ENCODE measurements around the gene TSC1.

TSC1 gene

GRCh38 chr9:132909311-132909710, 35.1 kb downstream of the TSC1 start:
- Histone ChIP-seq H3K9ac (ENCODE audit: low read length) (no peak overlapping the region), H3K27me3 (replicated peaks; ENCODE audit: insufficient read depth, low read length) (no peaks in the 10 kb centered on the region), H3F3A (ENCODE audit: insufficient read depth, low read length) (no peaks in the 10 kb centered on the region; the same call in 1 of the 2 replicates), H3K27ac (ENCODE audit: low read length) (no peak overlapping the region), H3K9me3 (replicated peaks; ENCODE audit: insufficient read depth, low read length) (no peaks in the 10 kb centered on the region), H3K4me3 (ENCODE audit: low read length) (no peak overlapping the region), H3K4me1 (ENCODE audit: low read length) (no peaks in the 10 kb centered on the region), H3K36me3 (replicated peaks; ENCODE audit: insufficient read depth, low read length) (no peaks in the 10 kb centered on the region), H3K79me2 (ENCODE audit: low read length) (no peaks in the 10 kb centered on the region), H2AFZ (ENCODE audit: low read length) (no peak overlapping the region), H3K9me2 (replicated peaks; ENCODE audit: insufficient read depth, low read length) (no peaks in the 10 kb centered on the region), H3K4me2 (ENCODE audit: low read depth, low read length) (no peak overlapping the region), H4K20me1 (ENCODE audit: insufficient read depth, low read length) (no peaks in the 10 kb centered on the region)
- DNase-seq, result no peak
- TF ChIP-seq CTCF (IDR thresholded peaks at IDR 0.05; ENCODE audit: low read length), result no peak
- no peak for TF ChIP-seq EZH2phosphoT487 (IDR thresholded peaks at IDR 0.05; ENCODE audit: low read length)
- no peak for TF ChIP-seq EZH2 (optimal IDR thresholded peaks at IDR 0.05; ENCODE audit: low read depth, low read length)

- H3K9me3 ChIP-seq (replicated peaks; ENCODE audit: insufficient read depth, low read length), result no peaks in the 10 kb centered on the region
- no peaks in the 10 kb centered on the region; the same call in 1 of the 2 replicates for H3F3A ChIP-seq (ENCODE audit: insufficient read depth, low read length)
These were observed 35.8 kb downstream of the TSC1 start for GRCh38 chr9:132908635-132909034.

GRCh38 chr9:132905726-132906125, 38.7 kb downstream of the TSC1 start:
- Histone ChIP-seq H3K9me3 (replicated peaks; ENCODE audit: insufficient read depth, low read length) (no peaks in the 10 kb centered on the region), H3K27me3 (replicated peaks; ENCODE audit: insufficient read depth, low read length) (no peaks in the 10 kb centered on the region), H3F3A (ENCODE audit: insufficient read depth, low read length) (no peaks in the 10 kb centered on the region; the same call in 1 of the 2 replicates), H3K36me3 (replicated peaks; ENCODE audit: insufficient read depth, low read length) (no peaks in the 10 kb centered on the region), H3K27ac (ENCODE audit: low read length) (no peak overlapping the region), H3K9me2 (replicated peaks; ENCODE audit: insufficient read depth, low read length) (no peaks in the 10 kb centered on the region), H3K4me2 (ENCODE audit: low read depth, low read length) (no peak overlapping the region), H4K20me1 (ENCODE audit: insufficient read depth, low read length) (no peaks in the 10 kb centered on the region), H3K79me2 (ENCODE audit: low read length) (no peaks in the 10 kb centered on the region), H3K4me3 (ENCODE audit: low read length) (no peak overlapping the region), H3K9ac (ENCODE audit: low read length) (no peak overlapping the region), H2AFZ (ENCODE audit: low read length) (no peak overlapping the region), H3K4me1 (ENCODE audit: low read length) (no peaks in the 10 kb centered on the region)
- no peak for TF ChIP-seq EZH2phosphoT487 (IDR thresholded peaks at IDR 0.05; ENCODE audit: low read length)
- no peak for TF ChIP-seq EZH2 (optimal IDR thresholded peaks at IDR 0.05; ENCODE audit: low read depth, low read length)
- TF ChIP-seq CTCF (IDR thresholded peaks at IDR 0.05; ENCODE audit: low read length), result no peak
- DNase-seq, result no peak

More at GRCh38 chr9:132908635-132909034, 35.8 kb downstream of the TSC1 start:
- TF ChIP-seq CTCF (IDR thresholded peaks at IDR 0.05; ENCODE audit: low read length) (no peak), EZH2 (optimal IDR thresholded peaks at IDR 0.05; ENCODE audit: low read depth, low read length) (no peak), EZH2phosphoT487 (IDR thresholded peaks at IDR 0.05; ENCODE audit: low read length) (no peak)
- H4K20me1 ChIP-seq (ENCODE audit: insufficient read depth, low read length), result no peaks in the 10 kb centered on the region
- no peak overlapping the region for H3K4me3 ChIP-seq (ENCODE audit: low read length)
- H3K4me2 ChIP-seq (ENCODE audit: low read depth, low read length), result no peak overlapping the region
- H3K9ac ChIP-seq (ENCODE audit: low read length), result no peak overlapping the region
- H3K27ac ChIP-seq (ENCODE audit: low read length), result no peak overlapping the region
- H3K36me3 ChIP-seq (replicated peaks; ENCODE audit: insufficient read depth, low read length), result no peaks in the 10 kb centered on the region
- H3K4me1 ChIP-seq (ENCODE audit: low read length), result no peaks in the 10 kb centered on the region
- H3K79me2 ChIP-seq (ENCODE audit: low read length), result no peaks in the 10 kb centered on the region
- H3K27me3 ChIP-seq (replicated peaks; ENCODE audit: insufficient read depth, low read length), result no peaks in the 10 kb centered on the region
- H3K9me2 ChIP-seq (replicated peaks; ENCODE audit: insufficient read depth, low read length), result no peaks in the 10 kb centered on the region
- no peak overlapping the region for H2AFZ ChIP-seq (ENCODE audit: low read length)
- no peak for DNase-seq
